Raji (cell line): Measurements from ENCODE around the gene ENAM.

Source experiments
- POLR2A ChIP-seq: IDR thresholded peaks from 2 replicates; pipeline ENCODE4 v1.6.1; 2011; ENCODE audit warnings: low read depth, low read length, control low read depth; ENCODE audit not compliant: insufficient read depth

The ENAM gene

DNA sequence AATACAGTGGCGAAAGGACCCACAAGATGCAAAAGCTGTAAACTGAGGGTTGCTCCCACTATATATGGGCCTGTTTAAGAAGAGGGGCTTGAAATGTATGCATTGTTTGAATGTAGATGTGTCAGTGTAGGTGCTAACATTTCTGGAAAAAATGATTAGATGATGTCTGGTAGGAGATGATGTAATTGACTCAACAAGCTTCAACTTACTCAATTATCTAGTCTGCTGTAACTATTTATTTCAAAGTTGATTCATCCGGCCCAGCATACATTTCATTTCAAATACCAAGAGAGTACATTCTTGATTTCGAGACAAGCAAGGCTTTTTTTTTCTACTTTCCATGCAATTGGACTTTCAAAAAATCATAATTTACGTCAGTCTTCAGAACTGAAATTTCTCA lies 9.3 kb upstream of the ENAM start:
- no peak for TF ChIP-seq POLR2A

DNA sequence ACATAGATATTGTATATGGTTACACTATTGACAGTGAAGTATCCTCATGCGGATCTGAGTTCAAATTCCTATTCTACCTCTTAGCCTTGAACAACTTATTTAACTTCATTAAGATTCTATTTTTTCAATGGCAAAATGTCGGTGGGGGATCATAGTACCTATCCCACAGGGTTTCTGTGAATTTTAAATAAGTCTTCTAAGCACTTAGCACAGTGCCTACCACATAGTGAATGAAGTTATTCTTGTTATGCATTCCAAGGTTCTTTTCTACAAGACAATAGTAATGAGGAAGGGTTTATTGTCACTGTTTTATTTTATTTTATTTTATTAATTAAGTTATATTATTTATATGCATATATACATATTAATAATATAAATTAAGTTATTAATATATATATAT lies 8.8 kb upstream of the ENAM start:
- TF ChIP-seq POLR2A, result no peak

DNA sequence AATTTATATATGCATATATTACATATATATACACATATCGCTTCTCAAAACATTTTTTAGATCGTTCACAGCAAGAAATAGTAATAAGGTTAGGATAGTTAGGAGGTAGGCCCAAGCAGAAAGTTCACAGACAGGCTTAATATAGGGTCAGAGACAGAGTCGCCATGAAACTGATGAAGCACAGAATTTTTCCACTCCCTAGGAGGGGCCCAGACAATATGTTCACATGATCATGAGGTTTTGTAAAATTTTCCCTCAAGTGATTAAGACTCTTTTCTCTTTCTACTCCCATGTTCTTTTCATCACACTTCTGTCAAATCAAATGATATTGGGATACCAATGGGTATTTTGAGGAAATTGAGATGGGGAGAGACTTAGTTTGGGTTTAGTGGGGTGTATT lies 5.2 kb upstream of the ENAM start:
- TF ChIP-seq POLR2A, result no peak

- TF ChIP-seq POLR2A, result no peak
These were observed 4.2 kb upstream of the ENAM start for GRCh38 chr4:70624226-70624793.

- no peak for TF ChIP-seq POLR2A
These were observed 924 bp upstream of the ENAM start for GRCh38 chr4:70627620-70628019.

DNA sequence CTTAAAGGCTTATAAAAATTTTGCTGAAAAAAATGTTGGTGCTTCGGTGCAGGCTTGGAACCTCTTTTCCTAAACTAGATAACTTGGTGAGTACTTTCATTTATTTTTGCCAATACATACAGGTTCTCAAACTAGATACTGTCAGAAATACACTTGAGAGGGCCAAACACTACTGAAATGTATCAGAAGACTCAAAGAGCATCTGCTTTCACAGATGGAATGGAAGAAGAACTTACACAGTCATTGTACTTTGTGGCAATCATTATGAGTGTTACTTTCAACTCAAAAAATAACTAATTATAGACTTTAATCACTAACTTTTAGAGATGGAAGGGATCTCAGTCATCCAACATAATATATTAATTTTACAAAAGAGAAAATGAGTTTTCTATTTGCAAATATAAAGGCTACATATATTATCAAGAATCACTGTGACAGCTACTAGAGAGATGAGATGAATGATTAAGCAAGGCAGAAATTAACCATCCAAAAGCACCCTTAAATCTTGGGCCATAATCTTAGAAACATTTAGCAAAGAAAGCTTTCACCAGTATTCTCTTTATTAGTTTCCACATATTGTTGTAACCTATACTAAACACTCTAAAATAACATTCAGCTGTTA lies 1.0 kb downstream of the ENAM start:
- TF ChIP-seq POLR2A, result no peak

- TF ChIP-seq POLR2A, result no peak
These were observed 1.6 kb downstream of the ENAM start for GRCh38 chr4:70630162-70630561.

GRCh38 chr4:70632028-70632427 lies 3.5 kb downstream of the ENAM start:
- TF ChIP-seq POLR2A, result no peak

GRCh38 chr4:70634482-70634881 lies 5.9 kb downstream of the ENAM start:
- no peak for TF ChIP-seq POLR2A

DNA sequence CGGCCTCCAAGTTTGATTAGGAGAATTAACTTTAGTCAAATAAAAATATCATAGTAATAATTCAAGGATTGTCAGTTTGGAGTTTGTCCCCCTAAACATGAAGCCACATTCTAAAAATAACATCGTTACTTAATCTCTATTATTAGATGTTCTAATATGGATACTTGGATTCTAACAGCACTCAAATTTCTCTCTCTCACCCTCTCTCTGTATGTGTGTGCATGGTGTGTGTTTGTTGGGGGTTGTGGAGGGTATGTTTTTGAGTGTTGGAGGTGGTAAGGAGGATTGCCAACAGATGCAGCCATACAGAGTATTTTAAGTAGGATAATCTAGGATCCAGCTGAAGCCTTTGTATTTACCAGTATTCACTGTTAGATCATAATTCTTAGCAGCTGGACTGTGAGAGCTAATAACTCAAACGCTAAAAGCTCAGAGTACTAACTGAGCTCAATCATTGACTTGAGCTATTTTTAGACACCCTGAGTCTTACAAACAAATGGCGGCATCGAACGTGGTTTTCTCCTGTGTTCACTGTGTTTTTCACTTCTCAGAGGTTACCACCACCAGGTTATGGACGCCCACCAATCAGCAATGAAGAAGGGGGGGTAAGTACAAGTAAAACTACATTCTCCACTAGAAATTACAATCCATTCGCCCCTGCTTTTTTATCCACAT lies 8.8 kb downstream of the ENAM start:
- no peak for TF ChIP-seq POLR2A

- no peak for TF ChIP-seq POLR2A
These were observed 11.6 kb downstream of the ENAM start for GRCh38 chr4:70640192-70640591.

- no peak for TF ChIP-seq POLR2A
These were observed 23.4 kb downstream of the ENAM start for GRCh38 chr4:70651864-70652506.

DNA sequence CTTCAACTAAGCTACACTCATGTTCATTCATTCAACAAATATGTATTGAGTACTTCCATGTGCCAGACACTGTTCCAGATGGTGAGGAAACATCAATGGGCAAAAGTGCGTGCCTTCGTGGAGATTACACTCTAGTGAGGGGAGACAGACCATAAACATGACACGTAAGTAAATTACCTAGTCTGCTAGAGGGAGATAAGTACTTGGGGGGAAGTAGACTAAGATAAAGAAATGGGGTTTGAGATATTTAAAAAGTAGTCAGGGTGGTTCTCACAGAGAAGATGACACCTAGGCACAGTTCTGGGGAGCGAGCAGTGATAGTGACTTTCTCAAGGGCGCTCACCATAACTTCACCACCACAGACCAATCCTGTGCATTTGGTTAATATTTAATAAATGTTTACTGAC lies 26.1 kb downstream of the ENAM start:
- no peak for TF ChIP-seq POLR2A

DNA sequence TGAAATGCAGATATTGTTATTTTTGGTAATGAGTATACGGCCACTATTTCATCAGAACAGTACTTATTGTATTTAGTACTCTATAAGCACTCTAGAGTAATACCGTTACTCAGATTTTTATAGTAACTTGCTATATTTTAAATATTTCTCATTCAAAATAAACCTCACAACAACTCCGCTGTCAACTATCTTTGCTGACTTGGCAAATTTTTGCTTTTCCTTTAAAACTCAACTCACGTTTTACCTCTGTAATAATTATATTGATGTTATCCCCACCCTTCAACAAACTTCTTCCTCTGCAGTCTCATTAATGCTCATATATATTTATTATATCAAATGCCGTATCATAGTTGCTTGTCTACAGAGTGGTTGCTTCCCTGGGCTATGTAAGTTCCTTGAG lies 28.8 kb downstream of the ENAM start:
- no peak for TF ChIP-seq POLR2A

- TF ChIP-seq POLR2A, result no peak
These were observed 29.9 kb downstream of the ENAM start for GRCh38 chr4:70658418-70658817.

DNA sequence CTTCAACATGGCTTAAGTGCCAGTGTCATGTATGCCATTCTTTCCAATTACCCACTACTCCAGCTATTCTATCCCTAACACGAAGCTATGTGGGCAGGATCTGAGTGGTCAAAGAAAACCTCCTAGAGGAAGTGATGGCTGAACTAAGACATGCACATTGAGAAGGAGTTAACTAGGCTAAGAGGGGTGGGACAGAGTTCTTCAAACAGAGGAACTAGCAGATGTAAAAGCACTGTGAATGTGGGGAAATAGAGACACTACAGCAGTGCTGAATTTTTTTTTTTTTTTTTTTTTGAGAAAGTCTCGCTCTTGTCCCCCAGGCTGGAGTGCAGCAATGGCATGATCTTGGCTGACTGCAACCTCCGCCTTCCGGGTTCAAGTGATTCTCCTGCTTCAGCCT lies 31.6 kb downstream of the ENAM start:
- no peak for TF ChIP-seq POLR2A
